Tibial nerve (tissue), 4 donors: ENCODE measurements around the gene FGD6. TPM values are rescaled to one million over a fixed set of nuclear protein-coding genes. Genes with fewer than 3 reads are reported as not detected.
"Not testable (repeated sequence)": the region's sequence is repeated elsewhere in the genome, so short reads cannot be mapped to it uniquely, and the experiment has no call there.

Experiments used
- DNase-seq, 2 donors: peaks; one replicate each; pipeline ENCODE4 v3.0.0-alpha.2; 2019; ENCODE audit warnings: low spot score in 2 of 2
- H3K27ac ChIP-seq, 4 donors: fragments of 200-600 bp; sonication (generic) in 3 of 4; one replicate each; pipeline ENCODE4 v1.5.1; 2017 to 2019; ENCODE audit warnings: mild to moderate bottlenecking in 1 of 4
- H3K27me3 ChIP-seq, 2 donors: fragments of 200-600 bp; sonication (generic) in 1 of 2; one replicate each; pipeline versions ENCODE4 v1.5.1 to v1.6.0; 2017 to 2019
- H3K36me3 ChIP-seq, 3 donors: fragments of 200-600 bp; sonication (generic); one replicate each; pipeline ENCODE4 v1.5.1; 2018 to 2019
- H3K4me1 ChIP-seq, 4 donors: fragments of 200-600 bp; sonication (generic) in 3 of 4; one replicate each; pipeline ENCODE4 v1.5.1; 2017 to 2019
- H3K4me3 ChIP-seq, 4 donors: fragments of 200-600 bp; sonication (generic) in 3 of 4; one replicate each; pipeline ENCODE4 v1.5.1; 2017 to 2019; ENCODE audit warnings: mild to moderate bottlenecking in 1 of 4, moderate library complexity in 1 of 4
- H3K9me3 ChIP-seq, 4 donors: fragments of 200-600 bp; sonication (generic) in 3 of 4; one replicate each; pipeline ENCODE4 v1.5.1; 2017 to 2019
- EP300 ChIP-seq, 2 donors: sonication (generic); formaldehyde crosslinking; IDR thresholded peaks; one replicate each; pipeline ENCODE4 v1.6.1; 2017; ENCODE audit warnings: antibody characterized with exemption in 2 of 2, mild to moderate bottlenecking in 1 of 2
- POLR2A ChIP-seq, 2 donors: fragments of 450-650 bp; IDR thresholded peaks; one replicate each; pipeline ENCODE4 v1.6.1; 2017; ENCODE audit warnings: antibody characterized with exemption in 2 of 2, mild to moderate bottlenecking in 2 of 2, moderate library complexity in 2 of 2
- WGBS, 2 donors: methylation state at CpG; one replicate each; pipeline ENCODE4 v1.1.5; 2018; 5-methylcytosine and 5-hydroxymethylcytosine counted together
- total RNA-seq, 4 donors: library from RNA; depleted of rRNA; stranded (reverse); fragments of >200 nt; gene quantifications; one replicate each; pipeline ENCODE4 v1.1.0, GENCODE V29; 2016
- TF ChIP-seq, protein P1 (sequence below), 5 experiments: fragments of 200-600 bp in 3 of 5; fragments of 450-650 bp in 2 of 5; sonication (generic) in 3 of 5; IDR thresholded peaks; one replicate each; pipeline ENCODE4 v1.5.1; 2016 to 2019; ENCODE audit warnings: antibody characterized with exemption in 5 of 5, mild to moderate bottlenecking in 3 of 5, moderate library complexity in 2 of 5

The FGD6 gene
- total RNA-seq, 4 donors from 2014 or later: 9.2 to 13.4 (median 11.7) TPM

DNA sequence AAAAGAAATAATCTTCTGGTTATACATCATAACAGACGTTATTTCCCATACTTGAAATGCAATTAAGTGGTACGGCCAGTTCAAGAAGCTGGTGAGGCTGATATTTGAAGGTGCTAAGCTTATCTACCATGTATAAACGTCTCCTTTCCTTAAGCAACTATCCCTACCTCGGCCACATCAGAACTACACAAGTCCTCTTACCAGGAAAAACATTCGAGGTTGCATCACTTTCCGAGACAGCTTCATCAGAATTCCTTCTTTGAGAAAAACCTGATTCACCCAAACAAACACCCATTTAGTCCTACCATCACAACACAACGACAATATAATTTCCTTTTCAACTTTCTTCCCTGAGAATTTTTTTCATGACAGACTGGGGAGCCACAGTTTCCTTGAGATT, 109.9 kb downstream of the FGD6 start:
- H3K4me3 ChIP-seq: no peak overlapping the region
- no peaks in the 10 kb centered on the region for H3K4me1 ChIP-seq
- H3K27me3 ChIP-seq: no peaks in the 10 kb centered on the region
- no peak overlapping the region for H3K27ac ChIP-seq
- DNase-seq: no peak
- H3K36me3 ChIP-seq: peaks cover 0 to 41% (median 0%) of the 10 kb centered on the region in 3 donors
- TF ChIP-seq EP300 (IDR thresholded peaks at IDR 0.05) (no peak), POLR2A (IDR thresholded peaks at IDR 0.05) (no peak)
- TF ChIP-seq, protein P1, sequence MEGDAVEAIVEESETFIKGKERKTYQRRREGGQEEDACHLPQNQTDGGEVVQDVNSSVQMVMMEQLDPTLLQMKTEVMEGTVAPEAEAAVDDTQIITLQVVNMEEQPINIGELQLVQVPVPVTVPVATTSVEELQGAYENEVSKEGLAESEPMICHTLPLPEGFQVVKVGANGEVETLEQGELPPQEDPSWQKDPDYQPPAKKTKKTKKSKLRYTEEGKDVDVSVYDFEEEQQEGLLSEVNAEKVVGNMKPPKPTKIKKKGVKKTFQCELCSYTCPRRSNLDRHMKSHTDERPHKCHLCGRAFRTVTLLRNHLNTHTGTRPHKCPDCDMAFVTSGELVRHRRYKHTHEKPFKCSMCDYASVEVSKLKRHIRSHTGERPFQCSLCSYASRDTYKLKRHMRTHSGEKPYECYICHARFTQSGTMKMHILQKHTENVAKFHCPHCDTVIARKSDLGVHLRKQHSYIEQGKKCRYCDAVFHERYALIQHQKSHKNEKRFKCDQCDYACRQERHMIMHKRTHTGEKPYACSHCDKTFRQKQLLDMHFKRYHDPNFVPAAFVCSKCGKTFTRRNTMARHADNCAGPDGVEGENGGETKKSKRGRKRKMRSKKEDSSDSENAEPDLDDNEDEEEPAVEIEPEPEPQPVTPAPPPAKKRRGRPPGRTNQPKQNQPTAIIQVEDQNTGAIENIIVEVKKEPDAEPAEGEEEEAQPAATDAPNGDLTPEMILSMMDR (IDR thresholded peaks at IDR 0.05): no peak
- no peaks in the 10 kb centered on the region for H3K9me3 ChIP-seq
- WGBS, 2 donors: 71 to 74% methylated on average over 7 of the region's 7 CpGs

DNA sequence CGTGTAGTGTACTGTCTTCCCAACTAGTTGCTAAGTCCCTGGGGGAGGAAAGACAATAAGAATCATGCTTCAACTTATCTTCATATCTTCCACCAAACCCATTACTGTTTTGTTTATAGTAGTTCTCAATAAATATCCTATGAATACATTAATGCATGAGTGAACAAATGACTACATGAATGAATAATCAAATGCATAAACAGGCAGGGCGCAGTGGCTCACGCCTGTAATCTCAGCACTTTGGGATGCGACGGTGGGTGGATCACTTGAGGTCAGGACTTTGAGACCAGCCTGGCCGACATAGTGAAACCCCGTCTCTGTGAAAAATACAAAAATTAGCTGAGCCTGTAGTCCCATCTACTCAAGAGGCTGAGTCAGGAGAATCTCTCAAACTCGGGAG, 111.7 kb downstream of the FGD6 start:
- TF ChIP-seq POLR2A (IDR thresholded peaks at IDR 0.05) (no peak), EP300 (IDR thresholded peaks at IDR 0.05) (no peak)
- TF ChIP-seq, protein P1 (IDR thresholded peaks at IDR 0.05): no peak
- no peak overlapping the region for H3K4me3 ChIP-seq
- DNase-seq: no peak
- H3K4me1 ChIP-seq: no peaks in the 10 kb centered on the region
- 84 to 88% methylated on average over 8 of the region's 8 CpGs for WGBS, 2 donors
- H3K27ac ChIP-seq: no peak overlapping the region
- no peaks in the 10 kb centered on the region for H3K9me3 ChIP-seq
- peaks cover 0 to 40% (median 0%) of the 10 kb centered on the region in 3 donors for H3K36me3 ChIP-seq
- no peaks in the 10 kb centered on the region for H3K27me3 ChIP-seq

DNA sequence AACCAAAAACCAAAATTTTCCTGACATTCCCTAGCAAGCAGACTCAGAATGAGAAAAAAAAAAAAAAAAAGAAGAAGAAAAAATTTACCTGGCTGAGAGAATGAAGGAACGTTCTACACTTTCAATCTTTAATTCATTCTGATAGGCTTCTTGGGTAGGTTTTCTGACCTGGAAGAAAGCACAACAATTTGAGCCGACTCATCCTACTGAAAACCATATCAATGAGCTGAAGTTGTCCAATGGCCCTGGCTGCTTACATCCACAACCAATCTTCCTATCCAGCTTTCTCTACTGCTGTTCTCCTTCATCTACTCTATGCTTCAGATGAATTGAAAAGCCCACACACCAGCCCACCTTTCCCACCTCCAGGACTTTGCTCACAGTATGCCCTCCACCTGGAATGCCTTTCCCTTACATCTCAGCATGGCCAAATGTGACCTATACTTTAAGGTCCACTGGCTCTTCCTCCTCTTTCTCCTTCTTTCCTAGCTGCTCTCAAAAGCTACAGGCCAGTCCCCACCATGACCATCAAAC, 112.3 kb downstream of the FGD6 start:
- Histone ChIP-seq H3K36me3 (peaks cover 0 to 40% (median 0%) of the 10 kb centered on the region in 3 donors), H3K27me3 (no peaks in the 10 kb centered on the region), H3K4me1 (no peaks in the 10 kb centered on the region), H3K9me3 (no peaks in the 10 kb centered on the region), H3K4me3 (no peak overlapping the region), H3K27ac (no peak overlapping the region)
- 93 to 94% methylated on average over 2 of the region's 2 CpGs for WGBS, 2 donors
- TF ChIP-seq EP300 (IDR thresholded peaks at IDR 0.05) (no peak), POLR2A (IDR thresholded peaks at IDR 0.05) (no peak)
- TF ChIP-seq, protein P1 (IDR thresholded peaks at IDR 0.05): no peak
- DNase-seq: no peak

DNA sequence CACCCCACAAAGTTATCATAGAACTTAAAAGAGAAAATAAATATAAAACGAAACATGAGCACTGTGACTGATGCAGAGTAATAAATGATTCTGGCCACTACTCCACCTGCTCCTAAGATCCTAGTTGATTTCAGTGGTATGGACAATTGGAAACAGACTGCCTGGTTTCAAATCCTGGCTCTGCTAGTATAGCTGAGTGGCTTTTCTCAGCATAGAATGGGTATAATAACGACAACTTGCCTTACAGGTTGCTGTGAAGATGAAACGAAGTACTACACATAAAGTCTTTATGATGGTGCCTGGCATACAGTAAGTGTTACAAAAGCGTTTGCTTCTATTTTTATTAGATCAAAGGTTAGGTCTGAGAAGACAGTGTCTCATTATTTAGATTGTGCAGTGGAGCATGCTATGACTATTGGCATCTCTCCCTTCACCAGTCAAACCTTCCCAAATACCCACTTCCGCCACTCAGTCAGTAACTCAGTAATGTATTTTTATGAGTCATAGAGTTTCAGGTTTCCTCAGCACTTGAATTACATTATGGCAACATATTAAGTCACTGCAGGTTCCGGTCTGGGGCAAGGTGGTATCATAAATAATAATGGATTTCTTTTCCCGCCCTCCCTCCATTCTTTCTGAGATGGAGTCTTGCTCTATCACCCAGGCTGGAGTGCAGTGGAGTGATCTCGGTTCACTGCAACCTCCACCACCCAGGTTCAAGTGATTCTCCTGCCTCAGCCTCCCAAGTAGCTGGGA, 114.2 kb downstream of the FGD6 start:
- Histone ChIP-seq H3K4me1 (peaks cover 0 to 4% (median 0%) of the 10 kb centered on the region in 4 donors), H3K9me3 (no peaks in the 10 kb centered on the region), H3K4me3 (no peak overlapping the region), H3K36me3 (peaks cover 0 to 44% (median 0%) of the 10 kb centered on the region in 3 donors), H3K27me3 (no peaks in the 10 kb centered on the region), H3K27ac (no peak overlapping the region)
- 79 to 86% methylated on average over 8 of the region's 8 CpGs for WGBS, 2 donors
- DNase-seq: no peak
- TF ChIP-seq EP300 (IDR thresholded peaks at IDR 0.05): no peak
- no peak for TF ChIP-seq POLR2A (IDR thresholded peaks at IDR 0.05)
- TF ChIP-seq, protein P1 (IDR thresholded peaks at IDR 0.05): no peak

DNA sequence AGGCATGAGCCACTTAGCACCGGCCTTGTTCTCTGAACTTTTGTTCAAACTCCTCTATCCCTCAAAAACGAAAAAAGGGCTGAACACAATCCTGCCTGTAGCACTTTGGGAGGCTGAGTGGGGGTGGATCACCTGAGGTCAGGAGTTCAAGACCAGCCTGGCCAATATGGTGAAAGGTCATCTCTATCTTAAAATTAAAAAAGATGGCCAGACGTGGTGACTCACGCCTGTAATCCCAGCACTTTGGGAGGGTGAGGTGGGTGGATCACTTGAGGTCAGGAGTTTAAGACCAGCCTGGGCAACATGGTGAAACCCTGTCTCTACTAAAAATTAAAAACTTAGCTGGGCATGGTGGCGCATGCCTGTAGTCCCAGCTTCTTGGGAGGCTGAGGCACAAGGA, 115.3 kb downstream of the FGD6 start:
- not testable (repeated sequence) for H3K9me3 ChIP-seq
- peaks cover 0 to 15% (median 0%) of the 10 kb centered on the region in 4 donors for H3K4me1 ChIP-seq

More for the DNA sequence above, 115.3 kb downstream of the FGD6 start:
- 82 to 85% methylated on average over 5 of the region's 5 CpGs for WGBS, 2 donors
- H3K4me3 ChIP-seq, H3K27ac ChIP-seq, DNase-seq, H3K27me3 ChIP-seq: not testable (repeated sequence)
- peaks cover 0 to 44% (median 0%) of the 10 kb centered on the region in 3 donors for H3K36me3 ChIP-seq
